Subcutaneous adipose tissue (tissue), 4 donors: Measurements from ENCODE around the gene ZKSCAN7. TPM values are rescaled to one million over a fixed set of nuclear protein-coding genes. Genes with fewer than 3 reads are reported as not detected.

ENCODE experiments used
- total RNA-seq, 4 donors: library from RNA; depleted of rRNA; stranded (reverse); fragments of >200 nt; gene quantifications; one replicate each; pipeline ENCODE4 v1.1.0, GENCODE V29; 2016
- TF ChIP-seq, protein P1 (sequence below): fragments of 450-650 bp; IDR thresholded peaks from one replicate; pipeline ENCODE4 v1.5.1; 2016; ENCODE audit warnings: low read depth, mild to moderate bottlenecking, control low read depth, antibody characterized with exemption, moderate library complexity

The ZKSCAN7 gene
- total RNA-seq, 4 donors from 2014 or later = 2.6 to 4.1 (median 3.4) TPM

DNA sequence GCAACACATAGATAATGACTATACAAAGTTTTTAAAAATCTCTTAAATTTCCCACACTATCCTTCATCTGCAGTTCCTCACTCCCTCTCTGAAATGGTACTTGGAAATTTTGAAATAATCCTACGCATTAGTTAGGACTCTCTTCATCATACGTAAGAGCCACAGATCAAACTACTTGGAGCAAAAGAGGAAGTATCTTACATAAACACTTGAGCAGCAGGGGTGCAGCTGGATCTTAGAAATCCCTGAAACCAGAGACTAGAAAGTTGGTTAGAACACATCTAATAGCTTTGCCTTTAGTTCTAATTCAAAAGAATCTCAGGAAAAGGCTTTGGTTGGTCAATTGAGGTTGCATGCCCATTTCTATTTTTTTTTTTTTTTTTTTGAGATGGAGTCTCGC lies 38.8 kb upstream of the ZKSCAN7 start:
- TF ChIP-seq, protein P1, sequence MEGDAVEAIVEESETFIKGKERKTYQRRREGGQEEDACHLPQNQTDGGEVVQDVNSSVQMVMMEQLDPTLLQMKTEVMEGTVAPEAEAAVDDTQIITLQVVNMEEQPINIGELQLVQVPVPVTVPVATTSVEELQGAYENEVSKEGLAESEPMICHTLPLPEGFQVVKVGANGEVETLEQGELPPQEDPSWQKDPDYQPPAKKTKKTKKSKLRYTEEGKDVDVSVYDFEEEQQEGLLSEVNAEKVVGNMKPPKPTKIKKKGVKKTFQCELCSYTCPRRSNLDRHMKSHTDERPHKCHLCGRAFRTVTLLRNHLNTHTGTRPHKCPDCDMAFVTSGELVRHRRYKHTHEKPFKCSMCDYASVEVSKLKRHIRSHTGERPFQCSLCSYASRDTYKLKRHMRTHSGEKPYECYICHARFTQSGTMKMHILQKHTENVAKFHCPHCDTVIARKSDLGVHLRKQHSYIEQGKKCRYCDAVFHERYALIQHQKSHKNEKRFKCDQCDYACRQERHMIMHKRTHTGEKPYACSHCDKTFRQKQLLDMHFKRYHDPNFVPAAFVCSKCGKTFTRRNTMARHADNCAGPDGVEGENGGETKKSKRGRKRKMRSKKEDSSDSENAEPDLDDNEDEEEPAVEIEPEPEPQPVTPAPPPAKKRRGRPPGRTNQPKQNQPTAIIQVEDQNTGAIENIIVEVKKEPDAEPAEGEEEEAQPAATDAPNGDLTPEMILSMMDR = no peak

DNA sequence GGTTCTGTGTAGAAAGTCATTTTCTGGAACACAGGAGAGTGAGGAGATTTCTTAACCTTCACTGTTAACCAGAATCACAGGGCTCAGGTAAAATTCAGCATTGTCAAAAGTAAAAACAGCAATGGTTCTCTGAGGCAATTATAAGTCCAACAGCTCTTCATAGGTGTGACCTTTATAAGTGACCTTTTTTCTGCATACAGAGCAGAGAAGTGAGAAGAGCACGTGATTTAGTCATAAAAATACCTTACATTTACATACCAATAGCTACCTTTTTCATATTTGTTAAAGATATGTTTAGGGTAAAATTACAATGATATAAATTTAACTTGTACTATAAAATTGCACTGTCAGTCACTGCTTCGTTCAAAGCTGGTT lies 36.2 kb upstream of the ZKSCAN7 start:
- TF ChIP-seq, protein P1 = no peak

DNA sequence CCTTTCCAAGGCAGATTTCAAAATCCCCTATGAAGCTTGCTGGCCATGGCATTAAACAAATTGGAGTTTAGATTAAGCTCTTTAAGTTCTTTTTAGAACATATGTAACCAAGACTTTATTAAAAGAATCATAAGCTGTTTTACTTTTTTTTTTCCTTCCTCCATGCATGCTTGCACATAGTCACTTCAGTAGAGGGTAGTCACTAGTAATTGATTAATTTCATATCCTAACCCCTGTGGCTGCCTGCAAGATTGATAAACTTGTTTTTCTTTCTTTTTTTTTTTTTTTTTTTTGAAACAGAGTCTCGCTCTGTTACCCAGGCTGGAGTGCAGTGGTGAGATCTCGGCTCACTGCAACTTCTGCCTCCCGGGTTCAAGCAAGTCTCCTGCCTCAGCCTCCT lies 33.3 kb upstream of the ZKSCAN7 start:
- TF ChIP-seq, protein P1 = no peak

DNA sequence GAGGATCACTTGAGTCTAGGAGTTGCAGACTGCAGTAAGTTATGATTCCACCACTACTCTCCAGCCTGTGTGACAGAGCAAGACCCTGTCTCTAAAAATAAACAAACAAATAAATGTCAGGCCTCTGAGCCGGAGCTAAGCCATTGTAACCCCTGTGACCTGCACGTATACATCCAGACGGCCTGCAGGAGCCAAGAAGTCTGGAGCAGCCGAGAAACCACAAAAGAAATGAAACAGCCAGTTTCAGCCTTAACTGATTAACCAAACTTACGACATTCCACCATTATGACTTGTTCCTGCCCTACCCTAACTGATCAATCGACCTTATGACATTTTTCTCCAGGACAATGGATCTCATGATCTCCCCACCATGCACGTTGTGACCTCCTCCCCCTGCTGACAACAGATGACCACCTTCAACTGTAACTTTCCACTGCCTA lies 32.5 kb upstream of the ZKSCAN7 start:
- TF ChIP-seq, protein P1 = no peak

DNA sequence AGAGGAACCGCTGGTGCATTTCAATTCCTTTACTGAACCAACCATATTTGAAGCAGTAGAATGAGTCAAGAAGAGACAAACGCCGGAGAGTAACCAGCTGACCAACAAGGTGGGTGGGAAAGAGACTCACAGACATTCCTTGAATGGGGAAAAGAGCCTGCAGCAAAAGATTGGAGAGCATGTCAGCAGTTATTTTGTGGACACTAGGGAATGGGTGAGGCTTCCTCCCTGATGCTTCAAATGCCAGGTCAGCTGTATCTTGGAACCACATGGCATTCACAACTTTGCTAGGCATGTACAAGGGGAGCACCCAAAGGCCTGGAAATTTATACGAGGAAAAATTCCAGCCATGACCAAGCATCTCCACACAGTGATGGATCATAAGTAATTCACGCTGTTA lies 29.9 kb upstream of the ZKSCAN7 start:
- TF ChIP-seq, protein P1 = no peak

DNA sequence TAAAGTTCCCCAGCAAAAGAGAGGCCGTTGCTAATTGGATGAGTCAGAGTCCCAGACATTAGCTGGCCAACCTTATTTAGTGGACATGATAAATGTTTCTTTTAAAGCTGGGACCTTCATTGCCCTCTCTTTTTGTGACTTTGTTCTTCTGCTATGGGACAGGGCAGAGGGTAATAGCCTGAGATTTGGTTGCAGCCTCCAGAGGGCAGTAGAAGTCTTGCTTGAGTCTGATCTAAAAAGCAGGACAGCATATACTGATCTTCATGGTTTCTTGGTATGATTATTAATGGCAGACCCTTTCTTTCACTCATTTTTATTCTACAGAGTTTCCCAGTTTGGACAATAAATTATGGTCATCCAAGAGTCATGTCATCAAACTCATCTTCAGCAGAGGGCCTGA lies 25.1 kb upstream of the ZKSCAN7 start:
- TF ChIP-seq, protein P1 = no peak

DNA sequence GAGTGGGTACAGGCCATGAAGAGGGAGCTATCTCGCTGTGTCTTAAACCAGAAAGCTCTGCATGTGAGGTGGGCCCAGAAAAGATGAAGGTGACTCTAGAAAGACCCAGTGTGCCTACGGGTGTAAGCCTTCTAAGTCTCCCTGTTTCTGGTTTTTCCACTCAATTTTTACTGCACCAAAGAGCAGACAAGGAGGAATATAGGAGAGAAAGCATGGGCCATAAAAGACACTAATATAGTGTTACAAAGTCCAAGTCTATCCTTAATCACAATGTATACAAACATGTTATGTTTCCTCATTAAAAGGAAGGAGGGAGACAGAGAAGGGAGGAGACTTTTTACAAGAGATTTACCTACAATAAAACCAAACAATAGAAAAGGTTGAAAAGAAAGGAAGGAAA lies 24.1 kb upstream of the ZKSCAN7 start:
- TF ChIP-seq, protein P1 = no peak
